ENCODE measurements around the gene RAB7B.

GRCh38 chr1:205983925-205984725 is 19.1 kb downstream of the RAB7B start:
- TF ChIP-seq MYC (CRISPR knock-in tag; IDR thresholded peaks at IDR 0.05; ENCODE audit: borderline replicate concordance): 0 out of 2 replicates have a peak, but pooled peaks have one; percentile 16
- peak; percentile 92 for TF ChIP-seq CTCF (CRISPR knock-in tag; IDR thresholded peaks at IDR 0.05)
- TF ChIP-seq ZNF724P (CRISPR knock-in tag; IDR thresholded peaks at IDR 0.05; ENCODE audit: borderline replicate concordance): no peak
- peak; percentile 43; the same call in 1 of the 2 replicates for TF ChIP-seq ZBTB26 (CRISPR knock-in tag; IDR thresholded peaks at IDR 0.05; ENCODE audit: borderline replicate concordance)
- TF ChIP-seq RNF219 (CRISPR knock-in tag; IDR thresholded peaks at IDR 0.05): no peak
- no peak for TF ChIP-seq SMAD9 (CRISPR knock-in tag; IDR thresholded peaks at IDR 0.05)
- TF ChIP-seq PCBP2 (optimal IDR thresholded peaks at IDR 0.05; ENCODE audit: low read depth, low read length, poor library complexity, severe bottlenecking): no peak
- no peak for TF ChIP-seq E2F1 (CRISPR knock-in tag; IDR thresholded peaks at IDR 0.05)
- no peak for TF ChIP-seq CREBL2 (CRISPR knock-in tag; IDR thresholded peaks at IDR 0.05; ENCODE audit: borderline replicate concordance)
